ENCODE measurements around the gene RAB27A.
"Not testable (repeated sequence)": the region's sequence is repeated elsewhere in the genome, so short reads cannot be mapped to it uniquely, and the experiment has no call there.

- not testable (repeated sequence) for TF ChIP-seq EZH2phosphoT487 (IDR thresholded peaks at IDR 0.05; ENCODE audit: borderline replicate concordance, low read length); CTCF (IDR thresholded peaks at IDR 0.05; ENCODE audit: low read depth, low read length, poor library complexity, severe bottlenecking)
Measured at GRCh38 chr15:55286442-55287189, 3.0 kb downstream of the RAB27A start.
